Measurements from ENCODE around the gene DDX10. TPM values are rescaled to one million over a fixed set of nuclear protein-coding genes. Genes with fewer than 3 reads are reported as not detected.

DDX10 gene
- total and polyA plus RNA-seq, 2 of the 8 experiments (the other 6 are each of a cell fraction or from before 2014, with no cell fraction given): 49.2 to 52.2 TPM

- 76% methylated on average over 4 of the region's 4 CpGs; no CpG with 5 or more reads in 1 of the 2 experiments for WGBS, 2 experiments (ENCODE audit: extremely low coverage in 1 of 2, insufficient coverage in 1 of 2, insufficient read length in 1 of 2, insufficient replicate concordance in 2 of 2, low coverage in 1 of 2, low lambda C conversion rate in 2 of 2, missing lambda C conversion rate in 1 of 2)
- Histone ChIP-seq H3K56ac (replicated peaks; ENCODE audit: insufficient read length, low read depth, low read length) (no peak overlapping the region), H3K36me3 (ENCODE audit: control insufficient read depth in 2 of 4, insufficient read depth in 4 of 4, low read length in 3 of 4) (no peaks in the 10 kb centered on the region), H2BK12ac (ENCODE audit: low read depth, low read length) (no peak overlapping the region), H4K91ac (replicated peaks; ENCODE audit: insufficient read length, low read length) (no peak overlapping the region), H3K79me1 (ENCODE audit: low read depth, low read length) (peaks cover 4% of the 10 kb centered on the region; the same call in 1 of the 2 replicates), H3K23ac (ENCODE audit: insufficient read length) (no peak overlapping the region), H3K18ac (ENCODE audit: extremely low read depth, low read length) (no peak overlapping the region), H2AK5ac (ENCODE audit: low read depth, low read length) (no peak overlapping the region), H4K5ac (ENCODE audit: insufficient read length, low read depth, low read length) (no peak overlapping the region), H3K4me1 (replicated peaks in 1 of 4; ENCODE audit: control insufficient read depth in 3 of 4, insufficient read depth in 4 of 4, low read length in 3 of 4) (no peaks in the 10 kb centered on the region), H2BK15ac (ENCODE audit: low read length) (no peak overlapping the region), H4K20me1 (replicated peaks in 1 of 2; ENCODE audit: control insufficient read depth in 1 of 2, insufficient read depth in 2 of 2, low read length in 2 of 2) (no peaks in the 10 kb centered on the region), H2AFZ (ENCODE audit: low read length) (no peak overlapping the region), H3K27me3 (replicated peaks in 1 of 4; ENCODE audit: control insufficient read depth in 3 of 4, extremely low read depth in 1 of 4, insufficient read depth in 3 of 4, low read length in 3 of 4) (no peaks in the 10 kb centered on the region), H3K4me2 (ENCODE audit: insufficient read depth in 1 of 2, low read depth in 2 of 2, low read length in 2 of 2) (no peak overlapping the region), H3K79me2 (ENCODE audit: control insufficient read depth in 1 of 2, insufficient read depth in 2 of 2, low read length in 2 of 2) (peaks cover 0 to 16% of the 10 kb centered on the region in 2 experiments; a peak in 1 of 4 replicates), H3K9ac (replicated peaks in 1 of 4; ENCODE audit: extremely low read depth in 1 of 4, low read depth in 3 of 4, low read length in 3 of 4) (no peak overlapping the region), H2BK20ac (ENCODE audit: low read length) (no peak overlapping the region), H2BK120ac (replicated peaks; ENCODE audit: low read depth, low read length) (no peak overlapping the region), H3K23me2 (ENCODE audit: low read depth, low read length) (no peaks in the 10 kb centered on the region), H3K9me3 (ENCODE audit: insufficient read depth in 2 of 2, low read depth in 1 of 2, low read length in 1 of 2) (no peaks in the 10 kb centered on the region), H2BK5ac (ENCODE audit: low read depth, low read length) (no peak overlapping the region), H3K27ac (ENCODE audit: low read depth, low read length) (no peak overlapping the region), H3K4ac (replicated peaks; ENCODE audit: insufficient read length, low read depth, low read length) (no peak overlapping the region), H3K4me3 (ENCODE audit: extremely low read depth in 1 of 4, insufficient read depth in 2 of 4, low read depth in 3 of 4, low read length in 4 of 4) (no peak overlapping the region), H3K14ac (ENCODE audit: insufficient read length) (no peak overlapping the region), H4K8ac (ENCODE audit: extremely low read depth, insufficient read depth, low read length) (no peak overlapping the region)
- DNase-seq (ENCODE audit: low read depth in 1 of 2, low spot score in 2 of 2) (no peak), FAIRE-seq (no peak)
- ChIA-PET POLR2A (ENCODE audit: partially characterized antibody) (no interaction called here), CTCF (ENCODE audit: partially characterized antibody) (interaction anchor here (3.8 kb wide), 1 partner anchor 17 kb away, joined by 18 read pairs; no protein-coding TSS in a partner anchor)
- TF ChIP-seq RNF2 (IDR thresholded peaks at IDR 0.05; ENCODE audit: borderline replicate concordance, low read depth, low read length, missing control alignments, poor library complexity, severe bottlenecking) (no peak), GABPA (IDR thresholded peaks at IDR 0.05; ENCODE audit: borderline replicate concordance, insufficient read depth, low read length) (no peak), TCF12 (IDR thresholded peaks at IDR 0.05; ENCODE audit: low read depth, low read length) (no peak)
Measured at GRCh38 chr11:108751444-108751843, 86.6 kb downstream of the DDX10 start.

All from H1 (cell line).